NCI-H510A (cell line): Measurements from ENCODE around the gene LMAN2.

ENCODE experiments used
- DNase-seq: peaks from one replicate; lab custom pipeline; 2025; lab: John Stamatoyannopoulos, UW

The LMAN2 gene

GRCh38 chr5:177327539-177328522 is 23.6 kb downstream of the LMAN2 start:
- DNase-seq = no peak

- DNase-seq = no peak
These were observed 25.5 kb downstream of the LMAN2 start for GRCh38 chr5:177325868-177326381.

- no peak for DNase-seq
These were observed 30.6 kb downstream of the LMAN2 start for GRCh38 chr5:177320879-177321278.

- DNase-seq = no peak
These were observed 31.4 kb downstream of the LMAN2 start for GRCh38 chr5:177319913-177320588.

- DNase-seq = no peak
These were observed 33.5 kb downstream of the LMAN2 start for GRCh38 chr5:177317959-177318377.

- no peak for DNase-seq
These were observed 35.5 kb downstream of the LMAN2 start for GRCh38 chr5:177316005-177316404.

GRCh38 chr5:177315411-177315810 is 36.1 kb downstream of the LMAN2 start:
- no peak for DNase-seq

- no peak for DNase-seq
These were observed 36.8 kb downstream of the LMAN2 start for GRCh38 chr5:177314376-177315342.

GRCh38 chr5:177313561-177314259 is 37.8 kb downstream of the LMAN2 start:
- no peak for DNase-seq

- peak; percentile 21 for DNase-seq
These were observed 38.8 kb downstream of the LMAN2 start for GRCh38 chr5:177312649-177313181.

GRCh38 chr5:177311723-177312648 is 39.5 kb downstream of the LMAN2 start, which contains the start of gene MXD3:
Gene MXD3 (minus strand): TSS chr5:177311898. CDS start chr5:177311830, 68 bp downstream.
- peak; percentile 89 for DNase-seq

GRCh38 chr5:177311392-177311722 is 40.1 kb downstream of the LMAN2 start:
- DNase-seq = no peak

GRCh38 chr5:177310757-177311391 is 40.6 kb downstream of the LMAN2 start:
- peak; percentile 35 for DNase-seq

- DNase-seq = no peak
These were observed 41.1 kb downstream of the LMAN2 start for GRCh38 chr5:177310332-177310731.

GRCh38 chr5:177309351-177310191 is 41.9 kb downstream of the LMAN2 start:
- peak; percentile 43 for DNase-seq

GRCh38 chr5:177308740-177309139 is 42.7 kb downstream of the LMAN2 start:
- DNase-seq = no peak

GRCh38 chr5:177307544-177308363 is 43.7 kb downstream of the LMAN2 start:
- no peak for DNase-seq
